Measurements from ENCODE around the gene HS3ST4.
"Not testable (repeated sequence)": the region's sequence is repeated elsewhere in the genome, so short reads cannot be mapped to it uniquely, and the experiment has no call there.

HS3ST4 gene

DNA sequence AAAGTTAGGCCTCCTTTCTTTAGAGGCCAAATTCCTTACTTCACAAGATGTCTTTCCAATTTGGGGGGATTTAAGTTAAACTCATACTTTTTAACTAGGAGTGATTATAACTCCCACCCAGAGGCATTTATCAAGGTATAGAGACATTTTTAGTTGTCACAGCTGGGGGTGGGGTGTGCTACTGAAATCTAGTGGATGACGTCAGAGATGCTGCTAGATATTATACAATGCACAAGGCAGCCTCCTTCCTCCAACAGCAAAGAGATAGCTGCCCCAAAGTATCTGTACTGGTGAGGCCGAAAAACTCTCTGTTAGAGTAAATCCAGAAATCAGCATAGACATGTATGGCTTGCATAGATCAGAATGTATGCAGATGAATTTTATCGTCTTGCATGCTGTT, 324.0 kb downstream of the HS3ST4 start:
- no peak for DNase-seq

DNA sequence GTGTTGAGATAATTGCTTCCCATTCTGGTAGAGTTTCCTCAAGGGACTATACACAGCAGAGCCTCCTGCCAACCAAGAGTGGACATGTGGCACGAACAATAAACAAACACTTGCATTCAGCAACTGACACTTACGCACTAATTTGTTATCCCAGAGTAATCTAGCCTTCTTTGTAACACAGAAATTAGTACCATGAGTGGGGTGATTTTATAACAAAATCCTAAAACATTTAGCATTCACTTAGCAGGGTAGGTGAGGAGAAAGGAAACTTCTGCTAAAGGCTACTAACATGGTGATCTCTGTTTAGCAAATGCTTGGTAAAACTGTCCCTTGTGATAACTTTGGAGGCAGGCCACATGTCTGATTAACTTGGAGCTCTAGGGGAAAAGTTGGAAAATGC, 325.2 kb downstream of the HS3ST4 start:
- DNase-seq: no peak

DNA sequence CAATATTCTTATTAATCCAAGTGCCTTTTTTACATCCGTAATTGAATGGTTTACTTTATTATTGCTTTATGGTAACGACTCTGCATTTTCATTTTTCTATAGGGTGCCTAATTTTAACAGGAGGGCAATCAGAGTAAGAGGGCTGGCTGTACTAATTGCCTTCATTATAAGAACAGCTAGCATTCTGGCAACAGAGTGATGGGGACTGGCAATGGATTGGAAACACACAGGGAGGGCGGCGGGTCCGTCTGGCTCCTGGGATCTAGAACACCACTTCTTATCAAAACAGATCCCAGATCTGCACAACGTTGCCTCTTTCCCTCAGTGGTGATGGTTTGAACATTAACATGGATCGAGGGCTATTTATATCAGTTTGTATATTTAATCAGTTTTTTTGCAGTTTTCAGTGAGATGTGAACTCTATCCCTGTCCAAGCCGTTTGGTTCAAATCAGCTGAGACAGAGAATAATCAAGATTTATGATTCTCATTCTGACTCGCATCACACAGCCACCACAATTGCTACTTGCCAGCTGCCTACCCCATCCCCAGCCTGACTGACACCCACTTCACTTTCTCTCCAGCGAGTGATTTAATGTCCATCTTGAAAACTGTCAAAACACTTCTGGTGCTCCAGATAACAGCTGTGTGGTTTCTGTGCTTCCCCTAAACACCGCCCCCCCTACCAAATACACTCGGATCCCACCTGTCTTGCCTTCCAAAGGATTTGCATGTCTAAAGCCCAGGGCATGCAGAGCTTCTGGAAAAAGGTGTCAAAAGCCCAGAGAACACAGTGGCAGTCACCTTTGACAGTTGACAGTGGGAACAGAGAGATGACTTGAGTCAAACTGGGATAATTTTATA, 327.9 kb downstream of the HS3ST4 start:
- DNase-seq: no peak

DNA sequence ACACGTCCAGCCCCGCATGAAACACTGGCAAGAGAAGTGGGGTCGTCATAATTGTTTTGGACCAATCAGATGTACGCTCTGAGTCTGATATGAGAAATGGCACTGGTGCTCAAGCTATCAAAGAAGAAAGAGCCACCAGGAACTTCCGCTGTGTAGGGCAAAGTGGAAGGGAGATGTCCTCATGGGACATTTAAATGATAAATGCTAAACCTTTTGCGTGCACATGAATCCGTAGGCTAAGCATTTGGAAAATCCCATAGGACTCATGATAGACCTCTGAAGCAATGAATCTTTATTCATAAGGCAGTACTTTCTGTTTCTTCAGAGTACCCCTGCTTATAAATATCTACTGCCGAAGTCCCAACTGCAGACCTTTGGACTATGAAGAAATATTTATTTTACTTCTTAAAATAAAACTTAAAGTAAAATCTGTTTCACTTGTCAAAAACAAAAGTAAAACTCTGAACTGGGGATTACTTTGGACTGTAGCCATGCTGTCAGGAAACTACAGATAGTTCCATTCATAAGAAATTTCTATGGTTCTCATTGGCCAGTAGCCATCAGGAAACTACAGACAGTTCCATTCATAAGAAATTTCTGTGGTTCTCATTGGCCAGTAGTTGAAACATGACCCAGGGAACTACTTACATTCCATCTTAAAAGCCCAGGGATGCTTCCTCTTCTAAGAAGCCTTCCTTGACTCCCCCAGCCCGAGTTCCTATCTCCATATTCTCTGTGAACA, 335.1 kb downstream of the HS3ST4 start:
- DNase-seq: no peak

DNA sequence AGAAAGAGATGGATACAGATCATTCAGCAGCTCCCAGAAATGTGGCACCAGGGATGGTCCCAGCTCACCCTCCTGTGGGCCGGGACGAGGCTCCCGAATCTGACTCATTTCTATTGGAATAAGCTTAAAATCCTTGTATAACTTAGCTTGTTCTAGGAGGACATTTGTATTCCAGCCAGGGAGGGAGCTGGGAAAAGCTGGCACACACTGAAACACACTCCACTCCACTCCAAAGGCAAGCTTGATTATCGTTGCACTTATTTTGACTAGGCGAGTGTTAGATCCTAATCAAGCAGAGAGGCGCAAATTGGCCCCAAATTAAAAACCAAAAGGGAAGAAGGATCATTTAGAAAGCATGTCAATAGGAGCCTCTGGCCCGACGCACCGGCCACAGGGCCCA, 339.5 kb downstream of the HS3ST4 start:
- DNase-seq: no peak

DNA sequence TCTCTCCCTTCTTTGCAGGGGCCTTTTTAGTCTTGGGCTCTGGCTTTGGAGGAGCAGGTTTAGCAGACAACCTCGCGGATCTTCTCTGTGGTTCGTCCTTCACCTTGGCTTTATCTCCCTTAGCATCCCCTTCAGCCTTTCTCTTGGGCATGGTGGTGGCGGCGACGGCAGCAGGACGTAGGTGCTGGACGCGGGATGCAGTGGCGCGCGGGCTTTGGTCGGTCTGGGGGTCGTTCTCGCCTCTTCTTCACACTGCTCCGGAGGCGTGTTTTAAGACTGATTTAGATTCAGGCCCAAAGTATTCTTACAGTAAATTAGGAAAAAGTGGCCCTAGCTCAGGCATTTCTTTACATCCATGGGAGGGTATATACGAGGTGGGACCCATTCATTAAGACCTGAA, 340.9 kb downstream of the HS3ST4 start:
- DNase-seq: not testable (repeated sequence)

DNA sequence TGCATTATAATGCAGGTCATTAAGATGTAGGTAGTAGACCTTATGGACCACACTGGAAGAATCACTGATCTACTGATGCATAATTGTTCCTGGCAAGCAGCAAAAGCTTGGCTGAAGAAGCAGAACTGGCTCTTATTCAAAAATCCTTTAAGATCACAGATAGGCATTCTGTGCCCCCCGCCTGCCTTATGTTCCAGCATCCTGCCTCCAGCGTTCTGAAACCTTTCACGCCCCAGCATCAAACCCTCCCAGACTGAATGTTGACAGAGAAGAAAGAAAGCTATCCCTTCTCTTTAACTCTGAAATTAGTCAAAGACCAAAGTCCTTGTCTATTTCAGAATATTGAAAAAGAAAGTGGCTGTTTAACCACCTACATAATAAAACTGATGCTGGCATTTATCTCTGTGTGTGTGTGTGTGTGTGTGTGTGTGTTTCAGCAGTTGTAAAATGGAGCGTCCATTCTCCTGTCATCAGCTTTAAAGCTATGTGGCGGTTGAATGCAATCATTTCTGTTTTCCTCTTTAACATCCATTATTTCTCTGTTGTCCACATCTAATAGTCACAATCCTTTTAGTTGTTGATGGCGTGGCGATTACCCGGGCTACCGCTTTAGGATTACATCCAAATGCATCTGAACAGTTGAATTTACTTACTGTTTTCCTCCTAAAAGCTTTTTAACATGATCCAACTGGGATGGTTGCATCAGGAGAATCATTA, 350.4 kb downstream of the HS3ST4 start:
- DNase-seq: no peak

DNA sequence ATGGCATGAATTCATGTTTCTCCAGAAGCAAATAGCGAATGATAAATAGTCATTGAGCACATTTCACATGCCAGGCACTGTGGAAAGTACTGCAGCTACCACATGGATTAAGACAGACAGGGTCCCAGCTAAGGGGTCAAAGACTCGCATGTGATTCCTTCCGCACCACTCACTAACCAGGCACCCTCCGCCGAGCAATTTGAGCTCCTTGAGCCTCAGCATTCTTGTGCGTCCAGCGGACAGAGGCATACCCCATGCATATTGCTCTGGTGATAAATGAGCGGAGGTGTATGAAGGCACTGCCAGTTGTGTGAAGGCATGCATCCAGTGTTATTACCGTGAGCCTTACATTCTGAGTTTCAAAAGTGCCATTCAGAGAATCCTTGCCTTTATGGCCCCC, 358.7 kb downstream of the HS3ST4 start:
- no peak for DNase-seq

DNA sequence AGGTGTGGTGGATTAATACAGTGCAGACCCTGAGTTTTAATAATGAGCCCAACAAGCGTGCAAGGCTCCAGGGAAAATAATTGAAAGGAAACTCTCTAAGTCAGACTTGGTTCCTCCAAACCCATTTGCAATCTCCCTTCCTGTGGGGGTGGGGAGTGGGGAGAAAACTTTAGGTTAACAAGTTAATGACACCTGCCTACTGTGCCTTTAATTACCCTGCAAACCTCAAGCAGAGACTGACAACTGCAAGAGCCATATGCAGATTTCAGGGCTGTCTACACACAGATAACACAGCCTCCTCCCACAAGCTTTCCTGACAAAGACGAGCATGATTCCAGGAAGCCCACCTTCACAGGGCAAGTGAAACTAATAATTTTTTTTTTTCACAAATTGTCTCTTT, 359.3 kb downstream of the HS3ST4 start:
- no peak for DNase-seq

DNA sequence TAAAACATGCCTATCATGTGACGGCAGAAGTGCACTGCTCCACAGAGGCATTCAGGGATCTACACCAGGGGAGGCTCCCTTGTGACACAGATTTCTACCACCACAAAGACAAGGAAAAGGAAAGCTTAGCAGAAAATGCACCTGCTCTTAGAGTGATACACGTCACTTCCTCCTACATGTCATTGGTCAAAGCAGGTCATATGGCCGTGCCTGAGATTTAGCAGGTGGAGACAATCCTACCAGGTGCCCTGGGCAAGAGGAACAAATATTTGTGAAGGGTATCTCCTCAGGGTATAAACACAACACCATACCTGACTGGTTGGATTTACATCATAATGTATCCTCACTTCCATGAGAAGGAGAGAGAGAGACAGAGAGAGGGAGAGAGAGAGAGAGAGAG, 362.1 kb downstream of the HS3ST4 start:
- DNase-seq: no peak

DNA sequence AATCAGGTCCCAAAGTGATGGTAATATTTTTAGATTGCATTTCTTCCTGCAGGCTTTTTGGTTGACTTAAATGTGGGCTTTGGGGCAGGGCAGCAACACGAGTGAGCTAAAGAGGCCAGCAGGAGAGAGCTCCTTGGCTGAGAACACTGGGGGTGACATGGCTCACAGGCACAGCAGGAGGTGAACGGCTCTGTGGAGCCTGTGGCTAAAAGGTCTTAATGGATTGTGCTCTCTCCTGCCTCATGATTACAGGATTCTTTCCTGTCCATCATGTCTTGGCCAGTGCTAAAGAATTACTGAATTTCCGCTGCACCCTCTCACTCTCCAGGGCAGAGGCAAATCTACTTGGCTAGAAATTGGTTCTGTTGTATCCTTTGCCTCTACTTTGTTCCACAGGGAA, 366.6 kb downstream of the HS3ST4 start:
- no peak for DNase-seq

DNA sequence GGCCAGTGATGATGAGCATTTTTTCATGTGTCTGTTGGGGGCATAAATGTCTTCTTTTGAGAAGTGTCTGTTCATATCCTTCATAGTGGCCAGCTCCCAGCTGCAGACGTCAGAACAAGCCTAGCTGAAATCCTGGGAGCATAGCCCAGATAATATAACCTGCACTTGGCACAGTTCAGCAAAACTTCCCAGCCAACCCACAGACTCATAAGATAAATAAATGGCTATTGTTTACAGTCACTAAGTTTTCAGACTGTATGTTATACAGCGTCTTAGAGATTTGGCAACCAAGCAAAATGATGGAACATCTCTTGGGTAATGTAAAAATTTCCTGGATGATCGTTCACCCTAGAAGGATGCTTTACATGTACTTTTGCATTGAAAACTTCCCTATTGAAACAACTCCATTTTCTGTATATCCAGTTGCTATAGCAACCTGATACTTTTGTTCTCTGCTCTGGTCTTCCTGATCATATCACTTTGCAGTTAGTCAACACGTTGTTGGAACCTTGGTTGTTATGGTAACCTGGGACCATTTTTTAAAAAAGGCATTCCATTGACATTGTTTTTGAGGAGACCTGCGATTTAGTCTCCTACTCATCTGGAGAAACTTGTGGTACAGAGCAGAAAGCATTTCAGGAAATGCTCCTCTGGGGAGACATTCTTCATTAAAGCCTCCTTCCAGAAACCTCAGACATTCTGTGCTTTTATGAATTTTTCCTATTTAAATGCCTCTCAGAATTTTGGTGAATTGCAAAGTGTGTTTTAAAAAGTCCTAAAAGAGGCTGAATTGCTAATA, 378.7 kb downstream of the HS3ST4 start:
- no peak for DNase-seq

DNA sequence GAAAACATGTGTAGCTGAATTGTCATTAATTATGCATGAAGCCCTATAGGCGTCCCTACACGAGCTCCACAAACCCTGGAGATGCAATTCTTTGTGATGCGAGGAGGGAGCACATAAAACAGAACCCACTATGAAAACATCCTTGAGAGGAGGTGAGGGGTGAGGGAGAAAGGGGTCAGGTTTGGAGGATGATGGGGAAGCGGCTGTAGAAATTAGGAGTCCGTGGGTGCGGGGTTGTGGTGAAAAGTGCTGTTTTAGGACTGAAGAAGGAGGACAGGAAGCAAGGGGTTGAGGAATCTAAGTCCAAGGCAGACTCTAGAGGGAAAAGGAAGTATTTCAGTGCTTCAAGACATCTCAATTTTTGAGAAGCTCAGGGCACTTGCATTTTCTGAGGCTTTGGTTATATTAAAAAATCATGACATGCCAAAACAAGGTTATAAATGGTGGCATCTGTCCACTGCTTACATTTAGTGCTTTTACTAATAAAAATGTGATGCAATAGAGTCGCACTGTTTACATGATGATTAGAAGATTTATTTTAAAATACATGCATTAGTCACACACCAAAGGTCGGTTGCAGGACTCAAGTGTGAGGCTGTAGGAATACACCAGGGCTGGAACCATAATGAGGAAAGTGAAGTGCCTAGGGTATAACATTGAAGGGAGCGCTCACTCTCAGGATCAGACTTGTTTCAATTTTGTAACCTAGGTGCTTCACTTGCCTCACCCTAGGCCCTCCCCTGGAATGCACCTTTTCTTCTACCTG, 379.5 kb downstream of the HS3ST4 start:
- no peak for DNase-seq

DNA sequence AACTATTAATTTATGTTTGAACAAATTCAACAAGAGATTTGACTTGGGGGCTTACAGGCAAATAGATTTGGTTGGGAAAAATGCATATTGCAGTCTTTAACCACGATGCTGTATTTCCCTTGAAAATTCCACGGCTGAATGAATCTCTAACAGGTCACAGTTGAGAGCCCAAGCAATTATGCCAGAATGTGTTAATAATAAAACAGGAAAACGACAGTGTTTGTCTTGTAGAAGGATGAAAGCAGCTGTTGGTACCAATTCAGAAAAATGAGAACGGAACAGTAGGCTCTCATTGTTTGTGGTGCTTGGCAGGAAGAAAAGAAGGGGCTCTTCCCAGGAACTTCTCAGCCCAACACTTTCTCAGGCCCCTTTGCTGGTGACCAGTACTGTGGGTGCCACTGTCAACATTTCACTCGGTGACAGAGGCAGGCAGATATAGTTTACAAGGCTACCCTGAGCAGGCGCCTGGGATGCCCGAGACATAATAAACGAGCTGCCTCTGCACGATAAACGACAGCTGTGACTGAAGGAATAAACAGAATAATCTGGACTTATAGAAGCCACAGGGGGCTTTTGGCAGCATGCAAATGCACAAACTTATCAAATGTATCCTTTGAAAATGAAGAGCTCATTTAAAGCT, 387.1 kb downstream of the HS3ST4 start:
- no peak for DNase-seq

DNA sequence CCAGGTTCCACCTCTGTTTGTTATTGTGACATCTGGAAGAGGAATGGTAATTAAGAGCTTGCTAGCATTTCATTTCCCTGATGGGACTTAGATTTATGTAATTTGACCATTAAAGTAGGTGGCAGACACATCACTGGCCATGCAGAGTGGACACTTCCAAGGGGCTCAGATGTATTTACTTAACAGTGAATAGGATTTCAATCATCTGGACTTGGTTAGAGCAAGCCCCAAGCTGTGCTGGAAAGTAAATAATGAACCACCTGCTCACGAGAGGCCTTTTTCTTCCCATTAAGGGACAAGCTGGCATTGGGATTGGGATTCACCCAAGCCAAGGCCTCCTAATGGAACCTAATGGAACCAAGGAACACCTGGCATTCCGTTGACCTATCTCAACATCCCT, 395.3 kb downstream of the HS3ST4 start:
- no peak for DNase-seq

DNA sequence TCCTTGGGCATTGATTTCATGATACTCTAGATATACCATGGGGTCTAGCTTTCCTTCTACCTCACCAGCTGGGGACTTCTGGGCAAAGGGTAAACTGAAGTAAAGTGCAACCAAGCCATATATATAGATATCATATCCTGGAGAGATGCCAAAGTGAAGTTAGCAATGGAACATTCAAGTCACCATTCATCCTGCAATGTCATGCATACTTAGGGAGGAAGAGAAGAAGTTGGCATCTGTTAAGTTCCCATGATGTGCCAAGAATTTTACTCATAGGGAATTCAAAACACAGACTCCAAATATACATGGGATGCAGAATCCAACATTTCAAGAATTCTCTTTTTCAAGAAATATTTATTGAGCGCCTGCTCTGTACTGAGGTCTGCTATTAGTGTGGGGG, 399.8 kb downstream of the HS3ST4 start:
- DNase-seq: no peak

DNA sequence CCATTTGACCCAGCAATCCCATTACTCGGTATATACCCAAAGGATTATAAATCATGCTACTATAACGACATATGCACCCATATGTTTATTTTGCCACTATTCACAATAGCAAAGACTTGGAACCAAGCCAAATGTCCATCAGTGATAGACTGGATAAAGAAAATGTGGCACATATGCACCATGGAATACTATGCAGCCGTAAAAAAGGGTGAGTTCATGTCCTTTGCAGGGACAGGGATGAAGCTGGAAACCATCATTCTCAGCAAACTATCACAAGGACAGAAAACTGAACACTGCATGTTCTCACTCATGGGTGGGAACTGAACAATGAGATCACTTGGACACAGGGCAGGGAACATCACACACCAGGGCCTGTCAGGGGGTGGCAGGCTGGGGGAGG, 406.4 kb downstream of the HS3ST4 start:
- DNase-seq: not testable (repeated sequence)

DNA sequence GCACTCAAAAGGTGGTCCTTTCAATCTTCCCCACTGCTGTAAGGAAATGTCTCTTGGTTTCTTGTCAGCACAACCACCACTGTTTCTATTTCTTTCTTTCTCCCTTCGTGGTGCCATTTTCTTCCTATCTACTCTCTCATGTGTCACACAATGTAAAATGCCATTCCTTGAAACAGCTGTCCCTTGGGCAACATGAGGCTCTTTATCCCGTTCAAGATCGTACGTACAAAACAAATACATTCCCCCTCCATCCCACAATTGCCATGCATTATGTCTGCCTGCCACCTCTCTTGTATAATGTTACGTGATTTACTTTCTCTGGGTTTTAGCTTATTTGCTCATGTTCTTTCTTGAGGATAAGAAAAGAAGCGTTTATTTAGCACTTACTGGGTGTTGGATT, 410.6 kb downstream of the HS3ST4 start:
- DNase-seq: peak in 1 of 3 donors; percentile 0

DNA sequence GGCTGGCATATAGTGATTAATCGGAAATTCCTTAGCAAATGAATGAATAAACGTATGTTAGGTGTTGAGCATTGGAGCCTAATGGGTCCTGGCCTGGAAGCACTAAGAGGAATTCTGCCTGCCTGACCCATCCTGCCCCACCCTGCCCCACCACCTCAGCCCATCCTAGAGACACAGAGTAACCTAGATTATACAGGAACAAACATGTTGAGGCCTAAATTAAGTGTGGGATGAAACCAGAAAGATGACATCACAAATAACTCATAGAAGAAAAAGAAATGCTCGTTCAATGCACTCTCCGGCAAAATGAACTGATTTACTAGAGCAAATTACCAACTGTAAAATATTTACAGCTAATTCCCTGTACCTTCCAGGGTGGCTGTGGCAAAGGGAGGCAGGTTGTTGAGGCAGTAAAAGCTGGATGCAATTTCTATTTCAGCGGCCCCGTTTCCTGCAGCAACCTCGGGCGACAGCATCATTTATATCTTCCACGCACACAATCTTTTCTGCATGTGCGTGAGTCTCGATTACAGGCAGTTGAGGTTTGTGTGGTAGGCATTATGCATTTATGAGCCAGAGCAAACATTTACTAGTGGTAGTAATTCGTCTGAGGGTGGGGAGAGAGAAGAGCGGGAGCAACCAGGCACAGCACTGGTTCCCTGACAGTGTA, 417.2 kb downstream of the HS3ST4 start:
- no peak for DNase-seq

DNA sequence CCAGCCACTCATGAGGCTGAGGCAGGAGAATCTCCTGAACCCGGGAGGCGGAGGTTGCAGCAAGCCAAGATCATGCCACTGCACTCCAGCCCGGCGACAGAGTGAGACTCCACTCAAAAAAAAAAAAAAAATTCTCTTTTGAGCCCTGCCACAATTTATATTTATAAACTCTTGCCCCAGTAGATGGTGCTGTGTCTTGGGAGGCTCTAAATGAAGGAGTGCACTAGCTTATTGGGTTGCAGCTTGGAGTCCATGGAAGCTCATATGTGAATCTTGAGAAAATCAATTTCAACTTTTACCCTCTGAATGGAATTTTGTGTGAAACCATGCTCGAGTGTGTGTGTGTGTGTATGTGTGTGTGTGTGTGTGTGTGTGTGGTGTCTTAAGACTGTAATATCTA, 420.1 kb downstream of the HS3ST4 start:
- no peak for DNase-seq

DNA sequence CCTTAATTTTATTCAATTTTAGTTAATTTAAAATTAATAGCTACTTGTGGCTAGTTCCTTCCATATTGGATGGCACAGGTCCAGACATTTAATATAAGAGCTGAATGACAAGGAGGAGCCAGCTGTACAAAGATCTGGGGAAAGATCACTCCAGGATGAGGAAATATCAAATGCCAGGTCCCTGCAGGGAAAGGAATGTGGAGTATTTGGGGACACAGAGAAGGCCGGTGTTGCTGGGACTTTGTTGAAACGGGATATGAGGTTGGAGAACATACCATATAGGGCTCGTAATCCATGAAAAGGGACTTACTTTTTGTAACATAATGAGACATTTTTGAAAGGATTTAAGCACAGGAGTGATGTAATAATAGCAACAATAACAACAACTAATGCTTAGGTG, 426.8 kb downstream of the HS3ST4 start:
- DNase-seq: no peak
